ENCODE results near the gene LIX1L.

- TF ChIP-seq CTCF (IDR thresholded peaks at IDR 0.05; ENCODE audit: extremely low read depth in 1 of 2, insufficient read depth in 1 of 2, low read depth in 1 of 2, low read length in 2 of 2) (no peak), EZH2 (IDR thresholded peaks at IDR 0.05; ENCODE audit: borderline replicate concordance, low read depth, low read length, severe bottlenecking) (no peak), POLR2AphosphoS5 (IDR thresholded peaks at IDR 0.05; ENCODE audit: insufficient read depth, low read depth, low read length) (no peak)
Measured at GRCh38 chr1:145985129-145985501, 27.3 kb upstream of the LIX1L start.
